Coronary artery (tissue), 2 donors: ENCODE results near the gene AZU1.

ENCODE experiments used
- DNase-seq: peaks from one replicate; pipeline ENCODE4 v3.0.0-alpha.2; 2017; ENCODE audit warnings: low spot score
- H3K27ac ChIP-seq, 2 donors: fragments of 200-600 bp; sonication (generic); one replicate each; pipeline ENCODE4 v1.5.1; 2016 to 2019
- H3K4me3 ChIP-seq: fragments of 200-600 bp; sonication (generic); 2 replicates; pipeline ENCODE4 v1.5.1; 2016; ENCODE audit warnings: mild to moderate bottlenecking, moderate library complexity
- TF ChIP-seq, protein P1 (sequence below): fragments of 200-600 bp; sonication (generic); IDR thresholded peaks from one replicate; pipeline ENCODE4 v1.5.1; 2019; ENCODE audit warnings: antibody characterized with exemption

AZU1 gene

GRCh38 chr19:798415-799075, 29.1 kb upstream of the AZU1 start:
- TF ChIP-seq, protein P1, sequence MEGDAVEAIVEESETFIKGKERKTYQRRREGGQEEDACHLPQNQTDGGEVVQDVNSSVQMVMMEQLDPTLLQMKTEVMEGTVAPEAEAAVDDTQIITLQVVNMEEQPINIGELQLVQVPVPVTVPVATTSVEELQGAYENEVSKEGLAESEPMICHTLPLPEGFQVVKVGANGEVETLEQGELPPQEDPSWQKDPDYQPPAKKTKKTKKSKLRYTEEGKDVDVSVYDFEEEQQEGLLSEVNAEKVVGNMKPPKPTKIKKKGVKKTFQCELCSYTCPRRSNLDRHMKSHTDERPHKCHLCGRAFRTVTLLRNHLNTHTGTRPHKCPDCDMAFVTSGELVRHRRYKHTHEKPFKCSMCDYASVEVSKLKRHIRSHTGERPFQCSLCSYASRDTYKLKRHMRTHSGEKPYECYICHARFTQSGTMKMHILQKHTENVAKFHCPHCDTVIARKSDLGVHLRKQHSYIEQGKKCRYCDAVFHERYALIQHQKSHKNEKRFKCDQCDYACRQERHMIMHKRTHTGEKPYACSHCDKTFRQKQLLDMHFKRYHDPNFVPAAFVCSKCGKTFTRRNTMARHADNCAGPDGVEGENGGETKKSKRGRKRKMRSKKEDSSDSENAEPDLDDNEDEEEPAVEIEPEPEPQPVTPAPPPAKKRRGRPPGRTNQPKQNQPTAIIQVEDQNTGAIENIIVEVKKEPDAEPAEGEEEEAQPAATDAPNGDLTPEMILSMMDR: no peak
- no peak for DNase-seq
- peak overlapping the region; percentile 98 to 99 for H3K27ac ChIP-seq
- peak overlapping the region; percentile 94 for H3K4me3 ChIP-seq

GRCh38 chr19:799076-799881, 28.4 kb upstream of the AZU1 start:
- DNase-seq: no peak
- peak overlapping the region; percentile 33 to 99 for H3K27ac ChIP-seq
- TF ChIP-seq, protein P1: no peak

DNA sequence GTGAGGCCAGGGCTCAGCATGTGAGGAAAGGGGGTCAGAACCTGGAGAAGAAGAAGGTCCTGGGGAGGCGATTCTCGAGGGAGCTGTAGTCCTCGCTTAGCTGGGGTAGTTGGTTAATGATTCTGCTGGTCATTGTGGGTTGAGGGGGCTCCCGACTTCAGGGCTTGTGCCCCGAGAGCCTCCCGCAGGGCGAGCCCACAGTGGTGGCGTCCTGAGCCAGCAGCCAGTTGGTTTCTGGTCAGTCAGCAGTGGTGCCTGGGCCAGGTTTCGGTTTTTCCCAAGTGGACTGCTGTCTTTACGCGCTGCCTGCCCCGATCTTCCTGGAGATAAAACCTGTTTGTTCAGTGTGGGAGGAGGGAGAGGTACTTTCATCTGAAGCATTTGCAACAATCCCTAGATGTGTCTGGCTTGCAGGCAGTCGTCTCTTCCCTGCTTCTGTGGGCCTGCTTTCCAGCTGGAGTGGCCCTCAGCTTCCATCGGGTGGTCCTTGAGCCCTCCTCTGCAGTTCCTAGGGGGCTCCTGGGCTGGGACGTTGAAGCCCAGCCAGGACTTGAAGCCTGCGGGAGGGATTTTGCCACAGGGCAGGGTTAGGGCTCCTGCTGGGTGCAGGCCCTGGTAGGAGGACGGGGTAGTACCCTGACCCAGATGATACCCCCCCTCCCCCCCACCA, 27.1 kb upstream of the AZU1 start:
- peak overlapping the region; percentile 94 for H3K4me3 ChIP-seq
- DNase-seq: no peak
- peak overlapping the region; percentile 54 to 80 for H3K27ac ChIP-seq
- TF ChIP-seq, protein P1: no peak

More at GRCh38 chr19:799076-799881, 28.4 kb upstream of the AZU1 start:
- peak overlapping the region; percentile 94 for H3K4me3 ChIP-seq

- peak overlapping the region; percentile 54 to 80 for H3K27ac ChIP-seq
- peak overlapping the region; percentile 94 for H3K4me3 ChIP-seq
- TF ChIP-seq, protein P1: no peak
- peak; percentile 88 for DNase-seq
Observed at GRCh38 chr19:801030-801860, 26.4 kb upstream of the AZU1 start.

DNA sequence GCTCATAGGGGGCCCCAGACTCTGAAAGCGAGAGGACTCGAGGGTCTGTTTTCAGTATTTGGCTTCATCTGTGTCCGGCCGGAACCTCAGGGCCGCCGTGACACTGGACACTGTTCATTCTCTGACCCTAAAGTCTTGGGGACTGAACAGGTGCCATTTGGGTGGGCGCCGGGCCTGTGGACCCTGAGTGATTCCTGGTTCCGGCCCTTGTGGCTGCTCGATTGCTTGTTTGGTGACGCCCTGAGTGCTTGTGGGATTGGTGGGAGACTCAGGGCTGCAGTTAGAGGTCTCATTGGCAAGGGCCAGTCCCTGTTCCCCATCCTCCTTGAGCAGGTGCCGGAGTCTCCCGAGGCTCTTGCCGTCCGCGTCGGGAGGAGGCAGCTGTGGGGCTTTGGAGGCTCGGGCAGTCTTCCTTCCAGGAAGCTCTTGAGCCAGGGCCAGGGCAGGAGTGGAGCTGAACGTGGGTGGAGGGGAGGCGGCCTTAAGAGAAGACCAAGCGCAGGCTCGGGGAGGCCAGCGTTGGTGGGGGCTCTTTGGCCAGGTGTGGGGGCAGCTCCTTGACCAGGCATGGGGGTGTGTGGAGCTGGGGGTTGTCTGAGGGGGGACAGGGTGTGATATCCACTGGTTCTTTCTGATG, 25.7 kb upstream of the AZU1 start:
- peak overlapping the region; percentile 29 to 80 for H3K27ac ChIP-seq
- H3K4me3 ChIP-seq: peak overlapping the region; percentile 94
- no peak for DNase-seq
- TF ChIP-seq, protein P1: no peak

DNA sequence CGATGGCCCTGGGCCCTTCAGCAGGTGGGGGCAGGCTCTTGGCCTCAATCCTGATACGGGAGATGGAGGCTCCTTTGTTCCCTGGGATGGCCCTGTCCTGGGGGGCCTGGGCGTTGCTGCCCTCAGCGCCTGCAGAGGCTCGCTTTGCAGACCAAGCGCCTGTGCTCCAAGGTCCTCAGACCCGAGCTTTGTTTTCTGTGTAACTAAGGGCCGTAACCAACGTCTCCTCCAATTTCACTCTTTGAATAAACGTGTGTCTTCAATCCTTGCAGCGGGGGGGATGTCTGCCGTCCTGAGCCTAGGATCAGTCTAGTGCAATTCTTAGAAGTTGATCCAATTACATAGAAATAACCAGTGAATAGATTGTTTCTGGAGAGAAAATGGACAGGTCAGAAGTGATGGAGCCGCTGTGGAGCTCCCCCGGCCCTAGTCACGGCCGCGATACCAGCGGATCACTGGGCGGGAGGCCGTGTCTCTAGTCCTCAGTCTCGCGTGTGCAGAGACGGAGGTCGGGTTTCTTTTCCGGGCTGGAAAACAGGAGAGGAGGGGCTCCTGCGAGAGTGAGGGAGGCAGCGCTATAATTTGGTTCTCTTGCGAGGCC, 25.0 kb upstream of the AZU1 start:
- Histone ChIP-seq H3K27ac (peak overlapping the region in 1 of 2 donors; percentile 80), H3K4me3 (peak overlapping the region; percentile 94)
- no peak for DNase-seq
- TF ChIP-seq, protein P1: no peak
